Measurements from ENCODE around the gene STC2. TPM values are rescaled to one million over a fixed set of nuclear protein-coding genes. Genes with fewer than 3 reads are reported as not detected.

STC2 gene
- total RNA-seq, 1 experiment from 2014 or later = 99.9 TPM

DNA sequence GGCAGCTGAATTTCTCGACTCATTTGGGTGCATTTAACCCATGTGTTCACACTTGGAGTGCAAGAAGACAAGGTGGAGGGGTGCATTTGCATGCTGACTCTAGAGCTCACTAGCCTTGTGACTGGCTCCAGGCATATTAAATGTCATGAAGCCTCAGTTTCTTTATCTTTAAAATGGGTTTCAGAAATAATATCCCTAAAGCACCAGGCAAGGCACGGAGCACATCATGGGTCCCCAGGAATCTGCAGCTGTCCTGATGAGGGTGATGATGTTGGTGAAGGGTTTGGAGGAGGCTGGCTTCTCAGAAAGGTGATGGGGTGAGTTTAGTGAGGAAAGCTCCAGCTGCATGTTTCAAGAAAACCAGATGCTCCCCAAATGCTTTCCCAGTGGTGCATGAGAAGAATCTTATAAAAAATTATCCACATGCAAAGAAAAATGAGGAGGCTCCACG lies 14.8 kb downstream of the STC2 start:
- peaks cover 9% of the 10 kb centered on the region; the same call in 1 of the 2 replicates for H3K4me1 ChIP-seq (ENCODE audit: insufficient read depth, low read length)
- no peaks in the 10 kb centered on the region for H3K79me2 ChIP-seq (ENCODE audit: low read length)
- no peak for ATAC-seq
- no peak overlapping the region for H3K4me2 ChIP-seq (ENCODE audit: low read length)
- no TSS peak for BruUV-seq (replicated peaks)
- H3K27me3 ChIP-seq (ENCODE audit: low read length) = no peaks in the 10 kb centered on the region
- POLR2A ChIA-PET (ENCODE audit: unreplicated experiment) = no interaction called here
- H3K4me3 ChIP-seq (ENCODE audit: low read length) = no peak overlapping the region
- CTCF ChIA-PET = no interaction called here
- no peak overlapping the region for H3K9ac ChIP-seq (ENCODE audit: low read length)
- no peaks in the 10 kb centered on the region for H3F3A ChIP-seq (ENCODE audit: low read length, unreplicated experiment)
- no peak for DNase-seq
- H4K20me1 ChIP-seq (ENCODE audit: low read length) = no peaks in the 10 kb centered on the region; the same call in 1 of the 2 replicates
- H3K27ac ChIP-seq (ENCODE audit: low read length) = no peak overlapping the region
- H3K9me2 ChIP-seq (replicated peaks; ENCODE audit: low read length) = no peaks in the 10 kb centered on the region
- H3K36me3 ChIP-seq (ENCODE audit: low read depth, low read length) = peaks cover 16% of the 10 kb centered on the region
- intact Hi-C loops (cut with micrococcal nuclease) = loop anchor here (5.0 kb wide), 1 partner anchor 259 kb away; no protein-coding TSS in a partner anchor
- TF ChIP-seq EZH2 (IDR thresholded peaks at IDR 0.05; ENCODE audit: low read length, unreplicated experiment) = no peak
- TF ChIP-seq, protein P1, sequence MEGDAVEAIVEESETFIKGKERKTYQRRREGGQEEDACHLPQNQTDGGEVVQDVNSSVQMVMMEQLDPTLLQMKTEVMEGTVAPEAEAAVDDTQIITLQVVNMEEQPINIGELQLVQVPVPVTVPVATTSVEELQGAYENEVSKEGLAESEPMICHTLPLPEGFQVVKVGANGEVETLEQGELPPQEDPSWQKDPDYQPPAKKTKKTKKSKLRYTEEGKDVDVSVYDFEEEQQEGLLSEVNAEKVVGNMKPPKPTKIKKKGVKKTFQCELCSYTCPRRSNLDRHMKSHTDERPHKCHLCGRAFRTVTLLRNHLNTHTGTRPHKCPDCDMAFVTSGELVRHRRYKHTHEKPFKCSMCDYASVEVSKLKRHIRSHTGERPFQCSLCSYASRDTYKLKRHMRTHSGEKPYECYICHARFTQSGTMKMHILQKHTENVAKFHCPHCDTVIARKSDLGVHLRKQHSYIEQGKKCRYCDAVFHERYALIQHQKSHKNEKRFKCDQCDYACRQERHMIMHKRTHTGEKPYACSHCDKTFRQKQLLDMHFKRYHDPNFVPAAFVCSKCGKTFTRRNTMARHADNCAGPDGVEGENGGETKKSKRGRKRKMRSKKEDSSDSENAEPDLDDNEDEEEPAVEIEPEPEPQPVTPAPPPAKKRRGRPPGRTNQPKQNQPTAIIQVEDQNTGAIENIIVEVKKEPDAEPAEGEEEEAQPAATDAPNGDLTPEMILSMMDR (conservative IDR thresholded peaks at IDR 0.05; ENCODE audit: low read depth, low read length) = no peak
- no peak for TF ChIP-seq EZH2phosphoT487 (IDR thresholded peaks at IDR 0.05; ENCODE audit: borderline replicate concordance, low read length)
- no peaks in the 10 kb centered on the region for H3K9me3 ChIP-seq (ENCODE audit: low read length)
- no peak overlapping the region for H2AFZ ChIP-seq (ENCODE audit: low read length)

DNA sequence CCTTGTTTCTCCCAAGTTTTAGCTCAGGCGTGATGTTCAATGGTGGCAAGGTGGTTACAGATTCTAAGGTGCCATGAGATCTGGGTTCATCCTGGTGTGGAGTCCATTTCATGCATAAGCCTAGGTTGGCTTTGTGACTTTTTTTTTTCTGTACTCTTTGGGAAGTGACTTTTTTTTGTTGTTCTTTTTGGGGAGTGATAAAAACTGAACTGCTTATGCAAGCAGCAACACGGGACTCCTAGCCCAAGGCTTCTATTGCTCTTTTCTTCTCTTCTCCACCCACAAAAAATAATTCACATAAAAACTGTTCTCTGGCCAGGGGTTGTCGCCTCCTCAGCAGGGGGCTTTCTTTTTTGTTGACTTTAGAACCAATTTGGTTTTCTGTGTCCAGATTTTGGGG lies 15.4 kb downstream of the STC2 start:
- H2AFZ ChIP-seq (ENCODE audit: low read length) = no peak overlapping the region
- ChIA-PET CTCF (no interaction called here), POLR2A (ENCODE audit: unreplicated experiment) (interaction anchor here (0.6 kb wide), 1 partner anchor 16 kb away, joined by 3 read pairs; no protein-coding TSS in a partner anchor)
- H3K9me3 ChIP-seq (ENCODE audit: low read length) = no peaks in the 10 kb centered on the region
- peaks cover 9% of the 10 kb centered on the region; the same call in 1 of the 2 replicates for H3K4me1 ChIP-seq (ENCODE audit: insufficient read depth, low read length)
- no peaks in the 10 kb centered on the region for H4K20me1 ChIP-seq (ENCODE audit: low read length)
- no peaks in the 10 kb centered on the region for H3K9me2 ChIP-seq (replicated peaks; ENCODE audit: low read length)
- intact Hi-C loops (cut with micrococcal nuclease) = loop anchor here (5.0 kb wide), 1 partner anchor 259 kb away; no protein-coding TSS in a partner anchor
- peaks cover 12% of the 10 kb centered on the region for H3K36me3 ChIP-seq (ENCODE audit: low read depth, low read length)
- no peaks in the 10 kb centered on the region for H3F3A ChIP-seq (ENCODE audit: low read length, unreplicated experiment)
- H3K9ac ChIP-seq (ENCODE audit: low read length) = no peak overlapping the region
- H3K79me2 ChIP-seq (ENCODE audit: low read length) = no peaks in the 10 kb centered on the region
- H3K27ac ChIP-seq (ENCODE audit: low read length) = no peak overlapping the region
- H3K27me3 ChIP-seq (ENCODE audit: low read length) = no peaks in the 10 kb centered on the region
- no peak overlapping the region for H3K4me3 ChIP-seq (ENCODE audit: low read length)
- H3K4me2 ChIP-seq (ENCODE audit: low read length) = no peak overlapping the region
- no peak for ATAC-seq
- TF ChIP-seq EZH2 (IDR thresholded peaks at IDR 0.05; ENCODE audit: low read length, unreplicated experiment) (no peak), EZH2phosphoT487 (IDR thresholded peaks at IDR 0.05; ENCODE audit: borderline replicate concordance, low read length) (no peak)
- TF ChIP-seq, protein P1 (conservative IDR thresholded peaks at IDR 0.05; ENCODE audit: low read depth, low read length) = no peak
- no peak for DNase-seq
- BruUV-seq (replicated peaks) = no TSS peak

DNA sequence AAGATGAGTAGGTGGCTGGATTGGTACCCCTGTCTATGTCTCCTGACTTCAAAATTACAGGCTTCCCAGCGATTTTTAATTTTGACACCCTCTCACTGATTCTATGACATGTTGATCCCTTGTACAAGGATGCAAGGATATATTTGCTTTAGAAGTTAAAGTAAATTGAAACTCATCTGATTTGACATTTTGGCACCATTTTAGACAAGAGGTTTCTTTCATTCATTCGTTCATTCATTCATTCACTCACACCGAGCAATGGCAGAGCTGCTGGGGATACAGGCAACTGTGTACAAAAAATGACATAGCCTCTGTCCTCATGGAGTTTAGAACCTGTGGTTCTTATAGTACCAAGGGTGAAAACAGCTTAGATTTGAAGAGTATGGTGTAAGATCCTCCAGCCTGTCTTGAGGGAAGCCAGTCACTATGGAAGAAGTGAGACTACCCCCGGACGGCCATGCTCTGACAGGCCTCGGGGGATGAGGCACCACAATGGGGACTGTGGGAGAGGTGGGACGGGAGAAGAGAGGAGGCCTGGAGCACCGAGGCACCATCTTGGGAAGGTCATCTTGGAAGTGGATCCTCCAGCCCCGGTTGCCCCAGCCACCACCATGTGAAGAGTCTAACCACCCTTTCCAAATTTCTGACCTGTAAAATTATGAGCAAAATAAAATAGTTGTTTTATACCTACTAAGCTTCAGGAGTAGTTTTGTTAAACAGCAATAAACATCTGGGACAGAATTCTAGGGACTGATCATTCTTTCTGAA lies 16.2 kb downstream of the STC2 start:
- Histone ChIP-seq H3K4me1 (ENCODE audit: insufficient read depth, low read length) (peaks cover 9% of the 10 kb centered on the region; the same call in 1 of the 2 replicates), H3F3A (ENCODE audit: low read length, unreplicated experiment) (no peaks in the 10 kb centered on the region), H3K27ac (ENCODE audit: low read length) (no peak overlapping the region), H4K20me1 (ENCODE audit: low read length) (no peaks in the 10 kb centered on the region), H3K27me3 (ENCODE audit: low read length) (no peaks in the 10 kb centered on the region), H3K36me3 (ENCODE audit: low read depth, low read length) (peaks cover 5% of the 10 kb centered on the region; the same call in 1 of the 2 replicates), H3K4me2 (ENCODE audit: low read length) (no peak overlapping the region), H3K4me3 (ENCODE audit: low read length) (no peak overlapping the region), H3K9me3 (ENCODE audit: low read length) (no peaks in the 10 kb centered on the region), H2AFZ (ENCODE audit: low read length) (no peak overlapping the region), H3K79me2 (ENCODE audit: low read length) (no peaks in the 10 kb centered on the region), H3K9me2 (replicated peaks; ENCODE audit: low read length) (no peaks in the 10 kb centered on the region), H3K9ac (ENCODE audit: low read length) (no peak overlapping the region)
- no peak for DNase-seq
- POLR2A ChIA-PET (ENCODE audit: unreplicated experiment) = interaction anchor here (0.5 to 1.0 kb wide), 2 partner anchors 16 to 606 kb away, joined by 3 to 5 read pairs; no protein-coding TSS in a partner anchor
- BruUV-seq (replicated peaks) = no TSS peak
- no peak for TF ChIP-seq EZH2phosphoT487 (IDR thresholded peaks at IDR 0.05; ENCODE audit: borderline replicate concordance, low read length)
- no peak for TF ChIP-seq EZH2 (IDR thresholded peaks at IDR 0.05; ENCODE audit: low read length, unreplicated experiment)
- TF ChIP-seq, protein P1 (conservative IDR thresholded peaks at IDR 0.05; ENCODE audit: low read depth, low read length) = no peak
- no peak for ATAC-seq
- CTCF ChIA-PET = no interaction called here
- intact Hi-C loops (cut with micrococcal nuclease) = loop anchor here (1.0 to 5.0 kb wide), 2 partner anchors 18 to 260 kb away; no protein-coding TSS in a partner anchor

Measured in PC-3 (cell line).